Loucy (cell line): ENCODE data around the gene TBC1D1.

Source experiments
- H2AFZ ChIP-seq: fragments of 200-600 bp; sonication (generic); 2 replicates; pipeline ENCODE4 v1.6.0; 2016; ENCODE audit warnings: antibody characterized with exemption, mild to moderate bottlenecking, low read length, moderate library complexity
- H3F3A ChIP-seq: fragments of 200-600 bp; 2 replicates; pipeline ENCODE4 v1.6.0; 2016; ENCODE audit warnings: antibody characterized with exemption, low read depth, mild to moderate bottlenecking
- H3K27me3 ChIP-seq: fragments of 200-600 bp; sonication (generic); 2 replicates; pipeline ENCODE4 v1.6.1; 2014; ENCODE audit warnings: low read length, mild to moderate bottlenecking; ENCODE audit not compliant: insufficient read depth, poor library complexity, severe bottlenecking
- H3K36me3 ChIP-seq: fragments of 200-600 bp; sonication (generic); 2 replicates; pipeline ENCODE4 v1.6.1; 2016; ENCODE audit warnings: low read length; ENCODE audit not compliant: insufficient read depth
- H3K4me1 ChIP-seq: fragments of 200-600 bp; sonication (generic); 2 replicates; pipeline ENCODE4 v1.5.1; 2014; ENCODE audit warnings: low read length, mild to moderate bottlenecking; ENCODE audit not compliant: insufficient read depth, poor library complexity, severe bottlenecking
- H3K4me2 ChIP-seq: fragments of 200-600 bp; sonication (generic); 2 replicates; pipeline ENCODE4 v1.6.0; 2014; ENCODE audit warnings: antibody characterized with exemption, low read length, low read depth, mild to moderate bottlenecking; ENCODE audit not compliant: poor library complexity, severe bottlenecking
- H3K4me3 ChIP-seq: fragments of 200-600 bp; sonication (generic); 2 replicates; pipeline ENCODE4 v1.5.1; 2014; ENCODE audit warnings: low read length, mild to moderate bottlenecking, mixed read lengths; ENCODE audit not compliant: poor library complexity, severe bottlenecking
- H3K79me2 ChIP-seq: fragments of 200-600 bp; sonication (generic); 2 replicates; pipeline ENCODE4 v1.6.1; 2014; ENCODE audit warnings: low read length; ENCODE audit not compliant: insufficient read depth
- H3K9ac ChIP-seq: fragments of 200-600 bp; sonication (generic); 2 replicates; pipeline ENCODE4 v1.6.0; 2014; ENCODE audit warnings: mild to moderate bottlenecking, low read depth, low read length, moderate library complexity; ENCODE audit not compliant: poor library complexity, severe bottlenecking
- H3K9me2 ChIP-seq: fragments of 200-600 bp; sonication (generic); replicated peaks from 2 replicates; pipeline ENCODE4 v1.6.1; 2016; ENCODE audit warnings: low read depth, low read length, mixed read lengths
- H3K9me3 ChIP-seq: fragments of 200-600 bp; sonication (generic); 2 replicates; pipeline ENCODE4 v1.6.1; 2014; ENCODE audit warnings: mild to moderate bottlenecking, antibody characterized with exemption, low read length, low read depth; ENCODE audit not compliant: insufficient read depth
- H4K20me1 ChIP-seq: fragments of 200-600 bp; sonication (generic); 2 replicates; pipeline ENCODE4 v1.6.0; 2014; ENCODE audit warnings: antibody characterized with exemption, low read length, mild to moderate bottlenecking; ENCODE audit not compliant: insufficient read depth, poor library complexity, severe bottlenecking
- CTCF ChIP-seq: fragments of 200-600 bp; sonication (generic); conservative IDR thresholded peaks from 2 replicates; pipeline ENCODE4 v1.5.1; 2014; ENCODE audit warnings: mild to moderate bottlenecking, antibody characterized with exemption, low read length
- EZH2phosphoT487 ChIP-seq: fragments of 200-600 bp; IDR thresholded peaks from 2 replicates; pipeline ENCODE4 v1.6.1; 2018; ENCODE audit warnings: antibody characterized with exemption, mild to moderate bottlenecking, moderate library complexity, borderline replicate concordance

Gene TBC1D1

GRCh38 chr4:37924946-37925345 lies 34.1 kb downstream of the TBC1D1 start:
- H3K27me3 ChIP-seq, result no peaks in the 10 kb centered on the region
- H3K9me2 ChIP-seq, result no peaks in the 10 kb centered on the region
- peaks cover 14% of the 10 kb centered on the region for H3K4me1 ChIP-seq
- no peaks in the 10 kb centered on the region for H3K36me3 ChIP-seq
- TF ChIP-seq EZH2phosphoT487 (no peak), CTCF (no peak)
- no peak overlapping the region for H2AFZ ChIP-seq
- H3K79me2 ChIP-seq, result 0 out of 2 replicates have a peak, but pooled peaks cover 4% of the 10 kb centered on the region
- H3K9ac ChIP-seq, result no peak overlapping the region
- no peak overlapping the region for H3K4me2 ChIP-seq
- H3F3A ChIP-seq, result no peaks in the 10 kb centered on the region
- H4K20me1 ChIP-seq, result peaks cover 18% of the 10 kb centered on the region
- no peak overlapping the region for H3K4me3 ChIP-seq
- H3K9me3 ChIP-seq, result no peaks in the 10 kb centered on the region

- Histone ChIP-seq H3K4me1 (peaks cover 14% of the 10 kb centered on the region), H3K9ac (no peak overlapping the region), H3K27me3 (no peaks in the 10 kb centered on the region), H3K9me2 (no peaks in the 10 kb centered on the region), H3K4me3 (no peak overlapping the region), H3K9me3 (no peaks in the 10 kb centered on the region), H4K20me1 (peaks cover 20% of the 10 kb centered on the region), H3K79me2 (no peaks in the 10 kb centered on the region), H2AFZ (no peak overlapping the region), H3K36me3 (no peaks in the 10 kb centered on the region), H3F3A (no peaks in the 10 kb centered on the region), H3K4me2 (no peak overlapping the region)
- TF ChIP-seq EZH2phosphoT487, result no peak
- no peak for TF ChIP-seq CTCF
Observed at GRCh38 chr4:37927434-37927833, 36.5 kb downstream of the TBC1D1 start.

- Histone ChIP-seq H2AFZ (no peak overlapping the region), H3F3A (no peaks in the 10 kb centered on the region), H3K4me1 (peaks cover 14% of the 10 kb centered on the region), H3K9me2 (no peaks in the 10 kb centered on the region), H3K9me3 (no peaks in the 10 kb centered on the region), H3K4me2 (peak overlapping the region; percentile 15), H3K79me2 (no peaks in the 10 kb centered on the region; the same call in 1 of the 2 replicates), H4K20me1 (peaks cover 20% of the 10 kb centered on the region), H3K9ac (no peak overlapping the region), H3K27me3 (no peaks in the 10 kb centered on the region), H3K4me3 (no peak overlapping the region), H3K36me3 (peaks cover 6% of the 10 kb centered on the region; the same call in 1 of the 2 replicates)
- no peak for TF ChIP-seq CTCF
- peak; percentile 23; the same call in 1 of the 2 replicates for TF ChIP-seq EZH2phosphoT487
Observed at GRCh38 chr4:37928426-37929416, 37.8 kb downstream of the TBC1D1 start.
